Colonic mucosa (tissue), 4 donors: ENCODE results near the gene ZNF607. TPM values are rescaled to one million over a fixed set of nuclear protein-coding genes. Genes with fewer than 3 reads are reported as not detected.
"Not testable (repeated sequence)": the region's sequence is repeated elsewhere in the genome, so short reads cannot be mapped to it uniquely, and the experiment has no call there.

ENCODE experiments used
- DNase-seq: peaks from one replicate; pipeline ENCODE4 v3.0.0-alpha.2; 2020
- H3K27ac ChIP-seq: fragments of 200-600 bp; one replicate; pipeline ENCODE4 v1.8.0; 2021
- H3K27me3 ChIP-seq: fragments of 200-600 bp; one replicate; pipeline ENCODE4 v1.8.0; 2021
- H3K36me3 ChIP-seq: fragments of 200-600 bp; one replicate; pipeline ENCODE4 v1.8.0; 2021
- H3K4me1 ChIP-seq: fragments of 200-600 bp; one replicate; pipeline ENCODE4 v1.8.0; 2021; ENCODE audit warnings: mild to moderate bottlenecking
- H3K4me3 ChIP-seq: fragments of 200-600 bp; one replicate; pipeline ENCODE4 v1.8.0; 2021
- H3K9ac ChIP-seq, 2 donors: one replicate each; pipeline ENCODE4 v1.7.0; 2013; ENCODE audit warnings: control low read depth in 2 of 2, low read depth in 2 of 2, low read length in 2 of 2
- H3K9me3 ChIP-seq: fragments of 200-600 bp; one replicate; pipeline ENCODE4 v1.8.0; 2021
- intact Hi-C: fragments of 100-400 bp; cut with DNase I; formaldehyde crosslinking; loops from one replicate; pipeline ENCODE4 v1.14.1; 2022
- total RNA-seq, 2 donors: library from RNA; stranded (reverse); fragmentation: NEBNext Ultra II Directional in 1 of 2; extraction: Animal tissue kit (Norgen Biotek cat#: 25700) in 1 of 2; gene quantifications; one replicate each; pipeline ENCODE4 v1.2.1, GENCODE V29; 2021
- TF ChIP-seq, protein P1 (sequence below): fragments of 200-600 bp; IDR thresholded peaks from one replicate; pipeline ENCODE4 v1.8.0; 2022; ENCODE audit warnings: antibody characterized with exemption, mild to moderate bottlenecking
- donor health status: healthy.
- donor health status: DM: no; HTN: no; CAD: no.
- donor health status: DM: no; HTN: no; CAD: no.

Gene ZNF607
- 1 to 10 TPM; 4.9 to 7.8 TPM for total RNA-seq

DNA sequence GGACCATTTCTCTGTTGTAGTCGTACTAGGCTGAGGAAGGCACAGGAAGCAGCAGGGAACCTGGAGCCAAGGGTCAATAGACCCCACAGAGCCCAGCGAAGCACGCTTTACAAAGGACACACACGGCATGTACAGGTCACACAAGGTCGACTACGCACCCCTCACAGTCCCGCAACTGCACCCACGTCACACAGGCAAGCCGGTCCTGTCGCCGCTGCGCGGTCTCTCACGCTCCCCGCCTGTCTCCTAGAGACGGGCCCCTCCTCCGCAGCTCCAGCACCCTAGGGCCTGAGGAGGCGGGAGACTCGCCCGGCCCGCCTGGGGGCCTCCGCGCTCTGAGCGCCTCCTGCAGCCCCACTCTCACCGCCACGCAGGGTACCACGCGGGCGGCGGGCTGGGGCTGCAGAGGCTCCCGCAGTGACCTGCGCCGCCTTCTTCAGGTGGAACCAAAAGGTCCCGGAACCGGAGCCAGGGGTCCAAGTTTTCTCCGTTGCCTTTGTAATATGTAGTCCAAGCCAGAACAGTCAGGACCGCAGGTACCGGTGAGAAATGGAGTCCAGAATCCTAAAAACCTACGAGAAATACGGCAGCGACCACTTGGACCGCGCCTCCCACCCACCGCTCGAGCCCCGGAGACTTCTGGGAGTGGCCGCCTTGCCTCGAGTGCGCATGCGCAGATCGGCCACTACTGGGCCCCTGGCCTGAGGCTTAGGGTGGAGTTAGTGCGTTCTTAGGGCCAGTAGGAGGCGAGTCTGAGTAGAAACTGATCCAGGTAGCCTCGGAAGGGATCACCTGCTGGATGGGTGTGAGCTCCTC is at the start of gene ZNF607:
Gene ZNF607 (minus strand): TSS at position 651 of the 816 bp plus-strand sequence. CDS start 8,143 bp downstream, outside the sequence.
- TF ChIP-seq, protein P1, sequence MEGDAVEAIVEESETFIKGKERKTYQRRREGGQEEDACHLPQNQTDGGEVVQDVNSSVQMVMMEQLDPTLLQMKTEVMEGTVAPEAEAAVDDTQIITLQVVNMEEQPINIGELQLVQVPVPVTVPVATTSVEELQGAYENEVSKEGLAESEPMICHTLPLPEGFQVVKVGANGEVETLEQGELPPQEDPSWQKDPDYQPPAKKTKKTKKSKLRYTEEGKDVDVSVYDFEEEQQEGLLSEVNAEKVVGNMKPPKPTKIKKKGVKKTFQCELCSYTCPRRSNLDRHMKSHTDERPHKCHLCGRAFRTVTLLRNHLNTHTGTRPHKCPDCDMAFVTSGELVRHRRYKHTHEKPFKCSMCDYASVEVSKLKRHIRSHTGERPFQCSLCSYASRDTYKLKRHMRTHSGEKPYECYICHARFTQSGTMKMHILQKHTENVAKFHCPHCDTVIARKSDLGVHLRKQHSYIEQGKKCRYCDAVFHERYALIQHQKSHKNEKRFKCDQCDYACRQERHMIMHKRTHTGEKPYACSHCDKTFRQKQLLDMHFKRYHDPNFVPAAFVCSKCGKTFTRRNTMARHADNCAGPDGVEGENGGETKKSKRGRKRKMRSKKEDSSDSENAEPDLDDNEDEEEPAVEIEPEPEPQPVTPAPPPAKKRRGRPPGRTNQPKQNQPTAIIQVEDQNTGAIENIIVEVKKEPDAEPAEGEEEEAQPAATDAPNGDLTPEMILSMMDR = peak; percentile 35
- Histone ChIP-seq H3K9me3 (no peaks in the 10 kb centered on the region), H3K27ac (peak within 1 kb of the TSS; percentile 35), H3K36me3 (no peaks in the 10 kb centered on the region), H3K4me3 (peak within 1 kb of the TSS; percentile 66), H3K9ac (peak within 1 kb of the TSS; percentile 69 to 81), H3K4me1 (no peaks in the 10 kb centered on the region), H3K27me3 (no peaks in the 10 kb centered on the region)
- intact Hi-C loops = no loop called here
- DNase-seq = peak; percentile 95

DNA sequence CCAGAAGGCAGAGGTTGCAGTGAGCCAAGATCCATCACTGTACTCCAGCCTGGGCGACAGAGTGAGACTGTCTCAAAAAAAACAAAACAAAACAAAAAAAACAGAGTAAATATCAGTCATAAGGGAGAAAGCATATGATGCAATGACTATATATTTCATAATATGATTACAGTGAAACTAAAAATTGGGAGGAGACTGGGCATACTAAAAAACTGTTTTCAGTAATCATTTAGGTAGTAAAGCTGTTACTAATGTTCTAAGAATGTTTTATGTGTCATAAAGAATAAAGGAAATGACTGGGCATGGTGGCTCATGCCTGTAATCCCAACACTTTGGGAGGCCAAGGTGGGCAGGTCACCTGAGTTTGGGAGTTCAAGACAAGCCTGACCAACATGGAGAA is 43.9 kb upstream of the ZNF607 start:
- H3K4me3 ChIP-seq = no peak overlapping the region
- H3K27me3 ChIP-seq = no peaks in the 10 kb centered on the region
- H3K4me1 ChIP-seq = no peaks in the 10 kb centered on the region
- no peak for DNase-seq
- no peak overlapping the region for H3K9ac ChIP-seq
- H3K27ac ChIP-seq = no peak overlapping the region
- intact Hi-C loops = no loop called here
- H3K9me3 ChIP-seq = no peaks in the 10 kb centered on the region
- TF ChIP-seq, protein P1 = no peak
- H3K36me3 ChIP-seq = no peaks in the 10 kb centered on the region

DNA sequence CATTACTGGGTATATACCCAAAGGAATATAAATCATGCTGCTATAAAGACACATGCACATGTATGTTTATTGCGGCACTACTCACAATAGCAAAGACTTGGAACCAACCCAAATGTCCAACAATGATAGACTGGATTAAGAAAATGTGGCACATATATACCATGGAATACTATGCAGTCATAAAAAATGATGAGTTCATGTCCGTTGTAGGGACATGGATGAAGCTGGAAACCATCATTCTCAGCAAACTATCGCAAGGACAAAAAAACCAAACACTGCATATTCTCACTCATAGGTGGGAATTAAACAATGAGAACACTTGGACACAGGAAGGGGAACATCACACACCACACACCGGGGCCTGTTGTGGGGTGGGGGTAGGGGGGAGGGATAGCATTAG is 38.1 kb upstream of the ZNF607 start:
- H3K27ac ChIP-seq, H3K9me3 ChIP-seq, H3K4me3 ChIP-seq, H3K4me1 ChIP-seq, H3K27me3 ChIP-seq, H3K9ac ChIP-seq, DNase-seq, H3K36me3 ChIP-seq, intact Hi-C loops: not testable (repeated sequence)

DNA sequence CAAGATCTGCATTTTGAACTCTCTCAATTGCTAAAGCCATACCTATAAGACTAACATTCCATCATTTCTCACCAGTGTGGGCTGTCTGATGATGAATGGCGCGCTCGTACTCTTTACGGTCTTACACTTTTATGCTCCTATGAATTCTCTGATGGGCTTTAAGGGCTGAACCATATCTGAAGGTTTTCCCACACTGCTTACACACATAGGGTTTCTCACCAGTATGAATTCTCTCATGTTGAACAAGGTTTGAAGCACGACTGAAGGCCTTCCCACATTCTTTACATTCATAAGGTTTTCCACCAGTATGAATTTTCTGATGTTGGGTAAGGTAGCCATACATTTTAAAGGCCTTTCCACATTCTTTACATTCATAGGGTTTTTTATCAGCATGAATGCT is 18.8 kb upstream of the ZNF607 start:
- H3K4me1 ChIP-seq = no peaks in the 10 kb centered on the region
- no peaks in the 10 kb centered on the region for H3K36me3 ChIP-seq
- H3K4me3 ChIP-seq = no peak overlapping the region
- no peaks in the 10 kb centered on the region for H3K27me3 ChIP-seq
- H3K9ac ChIP-seq = no peak overlapping the region
- TF ChIP-seq, protein P1 = no peak
- DNase-seq = no peak
- no peak overlapping the region for H3K27ac ChIP-seq
- peaks cover 5% of the 10 kb centered on the region for H3K9me3 ChIP-seq
- intact Hi-C loops = no loop called here

DNA sequence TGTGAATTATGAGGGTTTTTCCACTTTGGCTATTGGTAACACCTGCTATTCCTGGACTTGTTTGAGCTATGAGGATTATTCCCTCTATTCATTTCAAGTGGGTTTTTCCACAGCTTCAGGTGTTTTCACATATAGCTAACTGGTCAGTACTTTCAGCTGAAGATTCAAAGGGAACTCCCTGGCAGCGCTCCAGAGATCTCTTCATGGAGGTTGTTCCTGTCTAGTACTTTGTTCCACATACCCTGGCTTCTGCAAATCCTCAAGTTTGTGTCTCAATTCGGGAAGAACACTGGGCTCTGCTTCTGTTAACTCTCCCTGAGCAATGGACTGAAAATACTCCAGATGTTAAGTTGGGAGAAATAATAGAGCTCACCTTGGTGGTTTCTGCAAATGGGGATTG is 5.6 kb upstream of the ZNF607 start:
- DNase-seq = no peak
- Histone ChIP-seq H3K27ac (no peak overlapping the region), H3K27me3 (no peaks in the 10 kb centered on the region), H3K9me3 (no peaks in the 10 kb centered on the region), H3K36me3 (no peaks in the 10 kb centered on the region), H3K4me1 (no peaks in the 10 kb centered on the region), H3K9ac (no peak overlapping the region), H3K4me3 (no peak overlapping the region)
- intact Hi-C loops = no loop called here
- TF ChIP-seq, protein P1 = no peak

DNA sequence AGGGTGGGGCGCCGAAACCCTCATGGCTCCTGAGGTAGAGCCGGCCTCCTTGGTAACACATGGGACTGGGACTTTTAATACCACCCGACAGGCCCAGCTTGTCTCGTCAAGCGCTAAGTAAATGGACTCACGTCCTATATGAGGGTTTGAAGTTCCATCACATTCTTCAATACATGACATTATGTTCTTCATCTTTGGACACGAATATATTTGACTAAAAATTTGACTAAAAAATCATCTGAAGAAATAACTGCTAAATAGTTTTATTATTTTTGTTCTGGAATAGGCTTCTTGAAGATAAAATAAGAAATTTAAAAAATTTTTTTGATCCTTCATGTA is 335 bp upstream of the ZNF607 start:
- TF ChIP-seq, protein P1 = no peak
- intact Hi-C loops = no loop called here
- no peak for DNase-seq
- H3K4me3 ChIP-seq = peak overlapping the region; percentile 66
- H3K27ac ChIP-seq = peak overlapping the region; percentile 35
- peak overlapping the region in 1 of 2 donors; percentile 81 for H3K9ac ChIP-seq
- no peaks in the 10 kb centered on the region for H3K4me1 ChIP-seq
- no peaks in the 10 kb centered on the region for H3K27me3 ChIP-seq
- H3K36me3 ChIP-seq = no peaks in the 10 kb centered on the region
- H3K9me3 ChIP-seq = no peaks in the 10 kb centered on the region
